ENCODE results near the gene BBOX1. TPM values are rescaled to one million over a fixed set of nuclear protein-coding genes. Genes with fewer than 3 reads are reported as not detected.

Gene BBOX1
- total RNA-seq, 1 donor from 2014 or later, result under 0.01 TPM

GRCh38 chr11:27138716-27139115 lies 98.1 kb downstream of the BBOX1 start:
- no peaks in the 10 kb centered on the region for H3K36me3 ChIP-seq (ENCODE audit: control insufficient read depth in 3 of 3, insufficient read depth in 3 of 3, low read length in 3 of 3)
- H3K4me3 ChIP-seq (ENCODE audit: low read length in 3 of 3), result no peak overlapping the region
- H3K9me3 ChIP-seq (ENCODE audit: control insufficient read depth in 3 of 3, low read length in 3 of 3), result peaks cover 0 to 3% (median 0%) of the 10 kb centered on the region in 3 donors
- no peaks in the 10 kb centered on the region for H3K4me1 ChIP-seq (ENCODE audit: control insufficient read depth in 3 of 3, insufficient read depth in 3 of 3, low read length in 3 of 3)
- H3K27ac ChIP-seq (ENCODE audit: low read depth, low read length), result no peak overlapping the region
- H3K9ac ChIP-seq (ENCODE audit: low read depth in 1 of 3, low read length in 3 of 3), result no peak overlapping the region
- H3K27me3 ChIP-seq (ENCODE audit: control insufficient read depth in 3 of 3, insufficient read depth in 3 of 3, low read length in 3 of 3), result no peaks in the 10 kb centered on the region

- Histone ChIP-seq H3K9me3 (ENCODE audit: control insufficient read depth in 3 of 3, low read length in 3 of 3) (peaks cover 0 to 3% (median 0%) of the 10 kb centered on the region in 3 donors), H3K36me3 (ENCODE audit: control insufficient read depth in 3 of 3, insufficient read depth in 3 of 3, low read length in 3 of 3) (no peaks in the 10 kb centered on the region), H3K4me3 (ENCODE audit: low read length in 3 of 3) (no peak overlapping the region), H3K9ac (ENCODE audit: low read depth in 1 of 3, low read length in 3 of 3) (no peak overlapping the region), H3K4me1 (ENCODE audit: control insufficient read depth in 3 of 3, insufficient read depth in 3 of 3, low read length in 3 of 3) (no peaks in the 10 kb centered on the region), H3K27me3 (ENCODE audit: control insufficient read depth in 3 of 3, insufficient read depth in 3 of 3, low read length in 3 of 3) (no peaks in the 10 kb centered on the region), H3K27ac (ENCODE audit: low read depth, low read length) (no peak overlapping the region)
These were observed 99.2 kb downstream of the BBOX1 start for GRCh38 chr11:27139742-27140367.

GRCh38 chr11:27141576-27141975 lies 101.0 kb downstream of the BBOX1 start:
- Histone ChIP-seq H3K9me3 (ENCODE audit: control insufficient read depth in 3 of 3, low read length in 3 of 3) (peaks cover 0 to 3% (median 0%) of the 10 kb centered on the region in 3 donors), H3K4me1 (ENCODE audit: control insufficient read depth in 3 of 3, insufficient read depth in 3 of 3, low read length in 3 of 3) (no peaks in the 10 kb centered on the region), H3K9ac (ENCODE audit: low read depth in 1 of 3, low read length in 3 of 3) (no peak overlapping the region), H3K36me3 (ENCODE audit: control insufficient read depth in 3 of 3, insufficient read depth in 3 of 3, low read length in 3 of 3) (no peaks in the 10 kb centered on the region), H3K27ac (ENCODE audit: low read depth, low read length) (no peak overlapping the region), H3K27me3 (ENCODE audit: control insufficient read depth in 3 of 3, insufficient read depth in 3 of 3, low read length in 3 of 3) (no peaks in the 10 kb centered on the region), H3K4me3 (ENCODE audit: low read length in 3 of 3) (no peak overlapping the region)

- Histone ChIP-seq H3K4me1 (ENCODE audit: control insufficient read depth in 3 of 3, insufficient read depth in 3 of 3, low read length in 3 of 3) (no peaks in the 10 kb centered on the region), H3K27me3 (ENCODE audit: control insufficient read depth in 3 of 3, insufficient read depth in 3 of 3, low read length in 3 of 3) (no peaks in the 10 kb centered on the region), H3K9ac (ENCODE audit: low read depth in 1 of 3, low read length in 3 of 3) (no peak overlapping the region), H3K36me3 (ENCODE audit: control insufficient read depth in 3 of 3, insufficient read depth in 3 of 3, low read length in 3 of 3) (no peaks in the 10 kb centered on the region), H3K27ac (ENCODE audit: low read depth, low read length) (no peak overlapping the region), H3K9me3 (ENCODE audit: control insufficient read depth in 3 of 3, low read length in 3 of 3) (no peaks in the 10 kb centered on the region), H3K4me3 (ENCODE audit: low read length in 3 of 3) (no peak overlapping the region)
These were observed 107.3 kb downstream of the BBOX1 start for GRCh38 chr11:27147916-27148315.

- Histone ChIP-seq H3K4me3 (ENCODE audit: low read length in 3 of 3) (no peak overlapping the region), H3K9ac (ENCODE audit: low read depth in 1 of 3, low read length in 3 of 3) (no peak overlapping the region), H3K27ac (ENCODE audit: low read depth, low read length) (no peak overlapping the region), H3K9me3 (ENCODE audit: control insufficient read depth in 3 of 3, low read length in 3 of 3) (no peaks in the 10 kb centered on the region), H3K27me3 (ENCODE audit: control insufficient read depth in 3 of 3, insufficient read depth in 3 of 3, low read length in 3 of 3) (no peaks in the 10 kb centered on the region), H3K36me3 (ENCODE audit: control insufficient read depth in 3 of 3, insufficient read depth in 3 of 3, low read length in 3 of 3) (no peaks in the 10 kb centered on the region), H3K4me1 (ENCODE audit: control insufficient read depth in 3 of 3, insufficient read depth in 3 of 3, low read length in 3 of 3) (no peaks in the 10 kb centered on the region)
These were observed 107.9 kb downstream of the BBOX1 start for GRCh38 chr11:27148506-27148905.

- H3K4me3 ChIP-seq (ENCODE audit: low read length in 3 of 3), result no peak overlapping the region
- no peak overlapping the region for H3K9ac ChIP-seq (ENCODE audit: low read depth in 1 of 3, low read length in 3 of 3)
- no peaks in the 10 kb centered on the region for H3K36me3 ChIP-seq (ENCODE audit: control insufficient read depth in 3 of 3, insufficient read depth in 3 of 3, low read length in 3 of 3)
- no peaks in the 10 kb centered on the region for H3K4me1 ChIP-seq (ENCODE audit: control insufficient read depth in 3 of 3, insufficient read depth in 3 of 3, low read length in 3 of 3)
- H3K27me3 ChIP-seq (ENCODE audit: control insufficient read depth in 3 of 3, insufficient read depth in 3 of 3, low read length in 3 of 3), result no peaks in the 10 kb centered on the region
- no peak overlapping the region for H3K27ac ChIP-seq (ENCODE audit: low read depth, low read length)
- no peaks in the 10 kb centered on the region for H3K9me3 ChIP-seq (ENCODE audit: control insufficient read depth in 3 of 3, low read length in 3 of 3)
These were observed 109.5 kb downstream of the BBOX1 start for GRCh38 chr11:27150098-27150497.

- H3K27ac ChIP-seq (ENCODE audit: low read depth, low read length), result no peak overlapping the region
- no peaks in the 10 kb centered on the region for H3K36me3 ChIP-seq (ENCODE audit: control insufficient read depth in 3 of 3, insufficient read depth in 3 of 3, low read length in 3 of 3)
- H3K27me3 ChIP-seq (ENCODE audit: control insufficient read depth in 3 of 3, insufficient read depth in 3 of 3, low read length in 3 of 3), result no peaks in the 10 kb centered on the region
- H3K4me1 ChIP-seq (ENCODE audit: control insufficient read depth in 3 of 3, insufficient read depth in 3 of 3, low read length in 3 of 3), result no peaks in the 10 kb centered on the region
- no peaks in the 10 kb centered on the region for H3K9me3 ChIP-seq (ENCODE audit: control insufficient read depth in 3 of 3, low read length in 3 of 3)
- no peak overlapping the region for H3K9ac ChIP-seq (ENCODE audit: low read depth in 1 of 3, low read length in 3 of 3)
- no peak overlapping the region for H3K4me3 ChIP-seq (ENCODE audit: low read length in 3 of 3)
These were observed 112.5 kb downstream of the BBOX1 start for GRCh38 chr11:27153136-27153535.

- Histone ChIP-seq H3K4me1 (ENCODE audit: control insufficient read depth in 3 of 3, insufficient read depth in 3 of 3, low read length in 3 of 3) (no peaks in the 10 kb centered on the region), H3K36me3 (ENCODE audit: control insufficient read depth in 3 of 3, insufficient read depth in 3 of 3, low read length in 3 of 3) (no peaks in the 10 kb centered on the region), H3K9ac (ENCODE audit: low read depth in 1 of 3, low read length in 3 of 3) (no peak overlapping the region), H3K27me3 (ENCODE audit: control insufficient read depth in 3 of 3, insufficient read depth in 3 of 3, low read length in 3 of 3) (no peaks in the 10 kb centered on the region), H3K4me3 (ENCODE audit: low read length in 3 of 3) (no peak overlapping the region), H3K9me3 (ENCODE audit: control insufficient read depth in 3 of 3, low read length in 3 of 3) (no peaks in the 10 kb centered on the region), H3K27ac (ENCODE audit: low read depth, low read length) (no peak overlapping the region)
These were observed 118.1 kb downstream of the BBOX1 start for GRCh38 chr11:27158456-27159334.

GRCh38 chr11:27159335-27159679 lies 118.7 kb downstream of the BBOX1 start:
- Histone ChIP-seq H3K27ac (ENCODE audit: low read depth, low read length) (no peak overlapping the region), H3K4me1 (ENCODE audit: control insufficient read depth in 3 of 3, insufficient read depth in 3 of 3, low read length in 3 of 3) (no peaks in the 10 kb centered on the region), H3K9me3 (ENCODE audit: control insufficient read depth in 3 of 3, low read length in 3 of 3) (no peaks in the 10 kb centered on the region), H3K9ac (ENCODE audit: low read depth in 1 of 3, low read length in 3 of 3) (no peak overlapping the region), H3K27me3 (ENCODE audit: control insufficient read depth in 3 of 3, insufficient read depth in 3 of 3, low read length in 3 of 3) (no peaks in the 10 kb centered on the region), H3K36me3 (ENCODE audit: control insufficient read depth in 3 of 3, insufficient read depth in 3 of 3, low read length in 3 of 3) (no peaks in the 10 kb centered on the region), H3K4me3 (ENCODE audit: low read length in 3 of 3) (no peak overlapping the region)

- H3K9ac ChIP-seq (ENCODE audit: low read depth in 1 of 3, low read length in 3 of 3), result no peak overlapping the region
- H3K4me1 ChIP-seq (ENCODE audit: control insufficient read depth in 3 of 3, insufficient read depth in 3 of 3, low read length in 3 of 3), result no peaks in the 10 kb centered on the region
- H3K9me3 ChIP-seq (ENCODE audit: control insufficient read depth in 3 of 3, low read length in 3 of 3), result no peaks in the 10 kb centered on the region
- no peak overlapping the region for H3K27ac ChIP-seq (ENCODE audit: low read depth, low read length)
- no peaks in the 10 kb centered on the region for H3K36me3 ChIP-seq (ENCODE audit: control insufficient read depth in 3 of 3, insufficient read depth in 3 of 3, low read length in 3 of 3)
- no peaks in the 10 kb centered on the region for H3K27me3 ChIP-seq (ENCODE audit: control insufficient read depth in 3 of 3, insufficient read depth in 3 of 3, low read length in 3 of 3)
- no peak overlapping the region for H3K4me3 ChIP-seq (ENCODE audit: low read length in 3 of 3)
These were observed 120.5 kb downstream of the BBOX1 start for GRCh38 chr11:27161071-27161470.

Measured in skeletal muscle tissue (tissue), 4 donors.